Keratinocyte (primary cell): ENCODE results near the gene UFSP1. TPM values are rescaled to one million over a fixed set of nuclear protein-coding genes. Genes with fewer than 3 reads are reported as not detected.

Source experiments
- DNase-seq: peaks from one replicate; pipeline ENCODE4 v3.0.0-alpha.2; 2011; ENCODE audit warnings: low read depth, missing footprints, low spot score
- FAIRE-seq: peaks from 2 replicates; lab custom pipeline; 2011; peaks lifted over from hg19 to GRCh38; lab: Jason Lieb, UNC
- H2AFZ ChIP-seq: 2 replicates; pipeline ENCODE4 v1.6.0; 2012; ENCODE audit warnings: low read length, control low read depth, inconsistent platforms; ENCODE audit not compliant: control insufficient read depth
- H3K27ac ChIP-seq: 2 replicates; pipeline ENCODE4 v1.5.1; 2011; ENCODE audit warnings: low read length; ENCODE audit not compliant: control insufficient read depth, insufficient read depth
- H3K27me3 ChIP-seq: 3 replicates; pipeline ENCODE4 v1.6.0; 2011; ENCODE audit warnings: low read length; ENCODE audit not compliant: control insufficient read depth, insufficient read depth; ENCODE audit errors: extremely low read depth
- H3K36me3 ChIP-seq, 2 experiments: 2 replicates in 1 of 2; 3 replicates in 1 of 2; pipeline ENCODE4 v1.5.1; 2011; ENCODE audit warnings: low read length in 2 of 2, mild to moderate bottlenecking in 1 of 2; ENCODE audit not compliant: control insufficient read depth in 2 of 2, insufficient read depth in 2 of 2; ENCODE audit errors: extremely low read depth in 1 of 2
- H3K4me1 ChIP-seq: 3 replicates; pipeline ENCODE4 v1.5.1; 2011; ENCODE audit warnings: low read length; ENCODE audit not compliant: control insufficient read depth, insufficient read depth; ENCODE audit errors: extremely low read depth
- H3K4me2 ChIP-seq: 3 replicates; pipeline ENCODE4 v1.6.0; 2011; ENCODE audit warnings: low read depth, low read length; ENCODE audit not compliant: control insufficient read depth, insufficient read depth; ENCODE audit errors: extremely low read depth
- H3K4me3 ChIP-seq, 3 experiments: fragments of 200-600 bp in 1 of 3; sonication (generic) in 1 of 3; 2 replicates in 2 of 3; 3 replicates in 1 of 3; pipeline ENCODE4 v1.5.1; 2011 to 2016; ENCODE audit warnings: low read length in 3 of 3, mild to moderate bottlenecking in 3 of 3, control low read depth in 2 of 3, inconsistent platforms in 1 of 3, low read depth in 1 of 3, mixed read lengths in 1 of 3, mixed run types in 1 of 3, moderate library complexity in 1 of 3; ENCODE audit not compliant: control insufficient read depth in 2 of 3, insufficient read depth in 2 of 3; ENCODE audit errors: extremely low read depth in 1 of 3
- H3K79me2 ChIP-seq: 2 replicates; pipeline ENCODE4 v1.6.0; 2012; ENCODE audit warnings: low read length; ENCODE audit not compliant: control insufficient read depth, insufficient read depth
- H3K9ac ChIP-seq: 3 replicates; pipeline ENCODE4 v1.6.0; 2011; ENCODE audit warnings: low read length; ENCODE audit not compliant: control insufficient read depth, insufficient read depth; ENCODE audit errors: extremely low read depth
- H3K9me1 ChIP-seq: 3 replicates; pipeline ENCODE4 v1.6.0; 2011; ENCODE audit warnings: low read length; ENCODE audit not compliant: control insufficient read depth, insufficient read depth; ENCODE audit errors: extremely low read depth
- H3K9me3 ChIP-seq: 2 replicates; pipeline ENCODE4 v1.5.1; 2012; ENCODE audit warnings: low read depth, low read length; ENCODE audit not compliant: control insufficient read depth
- H4K20me1 ChIP-seq: 3 replicates; pipeline ENCODE4 v1.6.0; 2011; ENCODE audit warnings: low read length; ENCODE audit not compliant: control insufficient read depth, insufficient read depth; ENCODE audit errors: extremely low read depth
- EZH2 ChIP-seq: IDR thresholded peaks from one replicate; pipeline ENCODE4 v1.6.1; 2012; ENCODE audit warnings: inconsistent platforms, mild to moderate bottlenecking, low read length, moderate library complexity
- dilution Hi-C: fragments of 300-500 bp; cut with MboI; formaldehyde crosslinking; loops from one replicate; pipeline ENCODE4 v1.7.0; 2020; ENCODE audit warnings: low sequenced_read_pairs; ENCODE audit not compliant: extremely low pct_ligation_motif_present
- polyA plus RNA-seq, 5 experiments: library from polyadenylated mRNA; depleted of rRNA in 3 of 5; stranded (reverse) in 3 of 5; stranded (forward) in 1 of 5; unstranded in 1 of 5; fragments of >200 nt; gene quantifications; 1 replicate in 1 of 5; 2 replicates in 3 of 5; 3 replicates in 1 of 5; pipeline versions ENCODE4 v1.2.1 to v1.2.3, GENCODE V29; 2011 to 2012; ENCODE audit warnings: missing spikeins in 2 of 5, low read depth in 1 of 5, low replicate concordance in 1 of 5
- TF ChIP-seq, protein P1 (sequence below), 3 experiments: IDR thresholded peaks in 1 of 3; conservative IDR thresholded peaks in 1 of 3; optimal IDR thresholded peaks in 1 of 3; 2 replicates in 2 of 3; 3 replicates in 1 of 3; pipeline versions ENCODE3 to v1.5.1; 2011; ENCODE audit warnings: low read length in 3 of 3, mild to moderate bottlenecking in 3 of 3, moderate library complexity in 2 of 3, control low read depth in 1 of 3, inconsistent platforms in 1 of 3; ENCODE audit not compliant: insufficient read depth in 2 of 3; ENCODE audit errors: extremely low read depth in 1 of 3

The UFSP1 gene
- polyA plus RNA-seq, 1 donor (not counting 4 experiments of a cell fraction or from before 2014, with no cell fraction given) = 1.0 TPM

DNA sequence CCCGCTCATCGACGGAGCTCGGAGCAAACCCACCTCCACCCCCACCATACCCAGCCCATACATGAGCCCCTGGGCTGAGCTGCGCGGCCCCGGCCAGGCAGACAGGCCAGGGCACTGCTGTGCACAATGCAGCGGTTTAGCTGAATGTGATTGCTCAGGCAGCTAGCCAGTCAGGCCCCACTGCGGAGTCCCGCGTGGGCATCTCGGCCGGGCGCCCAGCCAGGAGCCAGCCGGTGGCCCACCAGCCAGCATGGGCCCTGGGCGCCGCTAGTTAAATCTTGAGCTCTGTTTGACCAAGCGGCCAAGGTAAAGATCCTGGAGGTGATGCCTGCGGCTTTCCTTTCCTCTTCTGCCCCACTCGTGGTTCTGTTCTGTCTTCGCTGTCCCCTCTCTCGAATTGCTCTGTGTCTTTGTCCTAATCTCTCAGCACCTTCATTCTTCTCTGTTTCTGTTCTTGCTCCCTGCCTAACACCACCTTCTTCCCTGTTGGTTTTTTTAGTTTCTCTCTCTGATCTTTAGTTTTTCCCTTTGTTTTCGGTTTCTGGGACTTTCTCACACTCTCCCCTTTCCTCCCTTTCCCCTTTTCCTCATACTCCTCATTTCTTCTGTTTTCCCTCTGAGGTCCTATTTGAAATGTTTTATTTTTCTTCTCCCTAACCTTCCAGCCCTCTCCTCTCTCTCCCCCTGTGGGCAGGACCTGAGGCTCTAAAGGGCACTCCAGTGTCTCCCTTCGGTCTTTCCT lies 6.6 kb downstream of the UFSP1 start:
- H3K9ac ChIP-seq = no peak overlapping the region
- peaks cover 52% of the 10 kb centered on the region for H3K79me2 ChIP-seq
- TF ChIP-seq EZH2 = no peak
- TF ChIP-seq, protein P1, sequence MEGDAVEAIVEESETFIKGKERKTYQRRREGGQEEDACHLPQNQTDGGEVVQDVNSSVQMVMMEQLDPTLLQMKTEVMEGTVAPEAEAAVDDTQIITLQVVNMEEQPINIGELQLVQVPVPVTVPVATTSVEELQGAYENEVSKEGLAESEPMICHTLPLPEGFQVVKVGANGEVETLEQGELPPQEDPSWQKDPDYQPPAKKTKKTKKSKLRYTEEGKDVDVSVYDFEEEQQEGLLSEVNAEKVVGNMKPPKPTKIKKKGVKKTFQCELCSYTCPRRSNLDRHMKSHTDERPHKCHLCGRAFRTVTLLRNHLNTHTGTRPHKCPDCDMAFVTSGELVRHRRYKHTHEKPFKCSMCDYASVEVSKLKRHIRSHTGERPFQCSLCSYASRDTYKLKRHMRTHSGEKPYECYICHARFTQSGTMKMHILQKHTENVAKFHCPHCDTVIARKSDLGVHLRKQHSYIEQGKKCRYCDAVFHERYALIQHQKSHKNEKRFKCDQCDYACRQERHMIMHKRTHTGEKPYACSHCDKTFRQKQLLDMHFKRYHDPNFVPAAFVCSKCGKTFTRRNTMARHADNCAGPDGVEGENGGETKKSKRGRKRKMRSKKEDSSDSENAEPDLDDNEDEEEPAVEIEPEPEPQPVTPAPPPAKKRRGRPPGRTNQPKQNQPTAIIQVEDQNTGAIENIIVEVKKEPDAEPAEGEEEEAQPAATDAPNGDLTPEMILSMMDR (optimal IDR thresholded peaks at IDR 0.05 in 1 of 3, IDR thresholded peaks at IDR 0.05 in 1 of 3, conservative IDR thresholded peaks at IDR 0.05 in 1 of 3; ENCODE audit: extremely low read depth in 1 of 3, insufficient read depth in 2 of 3, low read length in 3 of 3) = no peak
- peaks cover 8% of the 10 kb centered on the region for H4K20me1 ChIP-seq
- H3K9me1 ChIP-seq = no peaks in the 10 kb centered on the region
- H2AFZ ChIP-seq = no peak overlapping the region
- no peaks in the 10 kb centered on the region for H3K27me3 ChIP-seq
- peaks cover 5% of the 10 kb centered on the region for H3K4me1 ChIP-seq
- FAIRE-seq (no peak), DNase-seq (no peak)
- no peak overlapping the region for H3K27ac ChIP-seq
- H3K4me2 ChIP-seq = no peak overlapping the region
- H3K9me3 ChIP-seq = no peaks in the 10 kb centered on the region
- peaks cover 58 to 60% of the 10 kb centered on the region in 2 experiments for H3K36me3 ChIP-seq
- dilution Hi-C loops = loop anchor here (10.0 kb wide), 1 partner anchor 62 kb away; the partner anchor contains the start of gene MUC3A
- no peak overlapping the region for H3K4me3 ChIP-seq

DNA sequence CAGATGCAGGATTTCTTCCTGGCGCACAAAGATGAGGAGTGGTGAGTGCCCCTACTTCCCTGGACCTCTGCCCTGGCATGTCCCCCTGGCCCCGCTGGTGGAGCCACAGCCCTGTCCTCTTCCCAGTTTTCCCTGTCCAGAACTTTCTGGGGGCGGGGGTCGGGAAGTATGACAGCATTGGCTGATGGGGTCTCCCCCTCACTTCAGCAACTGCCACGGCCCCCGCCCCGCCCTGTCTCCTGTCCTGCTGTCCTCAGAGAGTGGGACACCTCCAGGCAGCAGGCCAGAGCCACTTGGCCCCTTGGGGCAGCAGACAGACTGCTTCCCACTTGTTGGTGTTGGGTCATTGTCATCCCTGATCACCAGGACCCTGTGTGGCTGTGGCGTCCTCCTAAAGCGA lies 7.3 kb downstream of the UFSP1 start:
- H3K27ac ChIP-seq = no peak overlapping the region
- H3K27me3 ChIP-seq = no peaks in the 10 kb centered on the region
- dilution Hi-C loops = loop anchor here (10.0 kb wide), 1 partner anchor 63 kb away; the partner anchor contains the start of gene MUC3A
- no peak for TF ChIP-seq EZH2
- TF ChIP-seq, protein P1 (optimal IDR thresholded peaks at IDR 0.05 in 1 of 3, IDR thresholded peaks at IDR 0.05 in 1 of 3, conservative IDR thresholded peaks at IDR 0.05 in 1 of 3; ENCODE audit: extremely low read depth in 1 of 3, insufficient read depth in 2 of 3, low read length in 3 of 3) = no peak
- FAIRE-seq (no peak), DNase-seq (no peak)
- H3K9me3 ChIP-seq = no peaks in the 10 kb centered on the region
- H3K9ac ChIP-seq = no peak overlapping the region
- H3K4me1 ChIP-seq = peaks cover 5% of the 10 kb centered on the region
- no peak overlapping the region for H3K4me2 ChIP-seq
- H2AFZ ChIP-seq = no peak overlapping the region
- H3K79me2 ChIP-seq = peaks cover 52% of the 10 kb centered on the region
- H3K4me3 ChIP-seq = no peak overlapping the region
- H3K9me1 ChIP-seq = no peaks in the 10 kb centered on the region
- peaks cover 53% of the 10 kb centered on the region in 2 experiments for H3K36me3 ChIP-seq
- H4K20me1 ChIP-seq = peaks cover 8% of the 10 kb centered on the region
